Measurements from ENCODE around the gene GAS7.
"Not testable (repeated sequence)": the region's sequence is repeated elsewhere in the genome, so short reads cannot be mapped to it uniquely, and the experiment has no call there.

GAS7 gene

DNA sequence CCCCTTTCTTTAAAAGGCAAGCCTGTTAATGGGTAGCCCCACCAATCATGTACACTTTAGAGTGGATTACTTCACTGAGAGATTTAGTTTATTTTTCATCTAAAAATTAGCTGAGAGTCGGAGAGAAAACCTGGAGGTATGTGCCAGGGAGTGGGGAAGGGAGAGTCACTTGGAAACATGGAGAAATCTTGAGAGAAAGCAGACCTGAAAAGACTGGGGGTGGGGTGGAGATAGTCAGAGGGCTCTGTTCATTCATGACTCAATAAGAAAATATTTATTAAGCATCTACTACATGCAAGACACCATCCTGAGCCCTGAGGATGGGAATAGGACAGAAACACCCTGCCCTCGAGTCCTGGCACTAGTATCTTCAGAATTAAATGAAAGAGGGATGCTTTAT lies 265.9 kb downstream of the GAS7 start:
- no peak for DNase-seq

DNA sequence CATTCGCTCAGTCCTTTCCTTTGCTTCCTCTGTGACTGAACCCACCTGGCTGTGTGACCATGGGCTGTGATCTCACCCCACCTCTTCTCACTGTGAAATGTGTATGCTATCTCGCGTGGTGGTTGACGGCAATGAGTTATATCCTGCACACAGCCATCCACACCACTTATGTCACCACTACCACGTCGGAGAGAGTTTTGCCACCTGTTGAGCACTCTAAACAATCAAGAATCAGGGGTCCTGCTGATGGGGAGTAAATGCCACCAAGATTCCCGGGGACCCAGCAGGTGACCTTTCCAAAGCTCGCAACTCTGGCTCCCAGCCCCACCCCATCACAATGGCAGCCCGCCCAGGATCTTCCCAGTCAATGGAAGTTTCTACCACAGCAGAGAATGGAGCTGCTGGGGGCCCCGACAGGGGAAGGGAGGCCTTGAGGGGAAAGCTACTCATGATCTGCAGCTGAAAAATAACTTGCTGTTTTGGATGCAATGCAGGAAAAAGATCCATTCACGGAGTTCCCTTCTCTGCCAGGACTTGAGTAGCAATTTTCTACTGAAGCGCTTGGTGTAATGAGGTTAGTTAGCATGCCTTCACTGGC lies 267.2 kb downstream of the GAS7 start:
- DNase-seq, result no peak

DNA sequence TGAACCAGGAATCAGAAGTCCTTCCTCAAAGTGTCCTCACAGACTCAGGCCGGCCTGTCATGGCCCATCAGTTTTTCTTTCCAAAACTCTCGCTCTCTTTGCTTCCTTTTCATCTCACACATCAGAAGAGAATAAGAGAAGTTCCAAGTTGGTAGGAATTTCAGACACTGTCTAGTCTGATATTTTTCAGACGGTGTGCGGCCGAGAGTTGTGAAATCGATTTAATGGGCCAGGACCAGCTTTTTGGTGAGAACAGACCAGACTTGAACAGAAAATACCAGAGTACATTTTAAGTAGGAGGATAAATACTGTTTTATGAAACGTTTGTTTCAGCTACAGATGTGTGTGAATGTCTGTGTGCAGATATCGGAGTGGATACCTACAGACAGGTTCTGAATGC lies 268.5 kb downstream of the GAS7 start:
- DNase-seq, result no peak

DNA sequence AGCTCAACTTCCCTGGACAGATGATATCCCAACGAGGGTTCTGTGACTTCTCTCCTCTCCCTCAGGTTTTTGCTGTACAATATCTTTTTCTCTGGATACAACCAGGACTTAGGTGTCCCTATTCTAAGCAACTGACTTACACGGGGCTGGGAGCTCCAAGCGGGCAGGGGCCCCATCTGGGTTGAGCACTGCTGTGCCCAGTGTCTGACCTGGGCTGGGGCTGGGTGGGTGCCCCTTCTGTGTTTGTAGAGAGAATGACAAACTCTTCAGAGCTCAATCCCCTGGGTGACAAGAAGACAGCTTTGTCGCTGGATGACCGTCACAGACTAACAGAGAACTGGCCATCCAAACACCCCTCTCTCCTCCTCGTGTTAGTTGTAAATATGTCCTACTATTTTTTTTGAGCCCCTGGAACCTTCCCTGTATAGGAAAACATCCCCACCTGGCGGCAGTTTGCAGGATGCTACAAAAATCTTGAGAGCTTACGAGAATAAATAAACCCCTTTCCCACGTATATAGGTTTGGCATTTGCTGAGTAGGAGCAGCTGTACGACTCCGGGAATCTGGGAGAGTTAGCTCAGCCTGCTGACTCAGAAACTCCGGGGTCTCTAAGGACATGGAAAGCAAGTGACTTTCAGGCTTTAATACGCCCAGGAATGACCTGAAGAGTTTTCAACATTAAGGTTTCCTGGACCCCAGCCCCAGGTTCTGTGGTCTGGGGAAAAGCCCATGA lies 269.6 kb downstream of the GAS7 start:
- no peak for DNase-seq

DNA sequence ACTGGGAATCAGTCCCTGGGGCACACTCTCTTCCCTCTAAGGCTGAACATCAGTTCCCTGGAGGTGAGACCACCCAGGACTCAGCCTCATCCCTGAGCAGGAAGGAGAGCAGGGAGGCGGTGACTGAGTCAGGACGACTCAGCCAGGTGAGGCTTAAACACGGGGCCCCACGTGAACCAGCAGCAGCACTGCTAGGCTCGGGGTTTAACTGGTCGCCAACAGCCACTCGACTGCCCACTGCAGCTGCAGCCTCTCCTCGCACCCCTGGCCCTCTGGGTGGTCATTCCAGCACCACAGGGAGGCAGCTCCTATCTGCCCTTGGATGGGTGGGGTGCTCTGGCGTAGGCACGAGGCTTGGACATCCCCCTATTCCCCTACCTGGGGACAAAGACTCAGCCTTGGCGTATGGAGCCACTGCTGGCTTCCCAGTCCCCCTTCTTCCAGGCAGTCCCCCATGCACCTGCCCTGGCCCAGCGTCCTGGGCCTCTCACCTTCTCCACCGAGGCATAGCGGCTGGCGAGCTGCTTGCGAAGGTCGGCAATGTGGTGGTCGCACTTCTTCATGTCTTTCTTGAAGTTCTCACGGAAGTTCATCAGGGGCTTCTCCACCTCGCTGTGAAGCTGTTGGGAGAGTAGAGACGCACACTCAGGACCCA lies 272.1 kb downstream of the GAS7 start:
- no peak for DNase-seq

DNA sequence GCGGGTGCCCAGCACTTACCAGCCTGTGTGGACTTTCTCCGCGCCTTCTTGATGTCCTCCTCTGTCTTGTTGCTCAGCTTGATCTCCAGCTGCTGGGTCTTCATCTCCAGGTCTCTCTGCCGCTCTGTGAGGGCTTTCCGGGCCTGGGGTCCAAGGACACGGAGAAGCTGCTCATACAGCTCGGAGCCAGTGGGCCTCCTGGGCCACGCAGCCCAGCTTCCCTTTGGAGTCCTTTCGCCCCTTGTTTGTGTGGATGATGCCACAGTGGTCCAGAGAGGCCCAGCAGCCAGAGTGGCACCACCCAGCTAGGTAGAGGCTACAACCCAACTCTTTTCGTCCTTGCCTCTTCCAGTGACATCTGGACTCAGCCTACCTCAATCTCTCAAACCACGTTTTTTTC lies 272.9 kb downstream of the GAS7 start:
- no peak for DNase-seq

DNA sequence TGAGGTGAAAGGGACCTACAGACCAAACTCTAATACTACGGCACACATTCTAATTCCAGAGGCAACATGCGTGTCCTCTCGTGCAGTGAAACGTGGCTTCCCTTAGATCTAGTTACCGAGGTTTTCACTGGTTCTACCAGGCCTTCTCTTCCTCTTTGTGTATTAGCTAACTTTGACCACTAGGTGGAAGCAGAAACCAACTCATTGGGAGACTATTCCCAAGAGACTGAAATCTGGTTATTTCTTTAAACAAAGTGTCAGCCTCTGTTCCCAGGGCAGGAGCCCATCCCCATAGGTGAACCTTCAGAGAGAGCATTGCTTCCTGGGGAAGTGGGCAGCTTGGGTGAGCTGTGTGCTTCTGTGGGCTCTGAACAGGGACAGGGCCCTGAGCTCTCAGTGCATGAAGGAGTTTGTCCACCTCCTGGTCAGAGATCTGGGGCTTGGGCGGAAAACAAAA lies 273.6 kb downstream of the GAS7 start:
- no peak for DNase-seq

DNA sequence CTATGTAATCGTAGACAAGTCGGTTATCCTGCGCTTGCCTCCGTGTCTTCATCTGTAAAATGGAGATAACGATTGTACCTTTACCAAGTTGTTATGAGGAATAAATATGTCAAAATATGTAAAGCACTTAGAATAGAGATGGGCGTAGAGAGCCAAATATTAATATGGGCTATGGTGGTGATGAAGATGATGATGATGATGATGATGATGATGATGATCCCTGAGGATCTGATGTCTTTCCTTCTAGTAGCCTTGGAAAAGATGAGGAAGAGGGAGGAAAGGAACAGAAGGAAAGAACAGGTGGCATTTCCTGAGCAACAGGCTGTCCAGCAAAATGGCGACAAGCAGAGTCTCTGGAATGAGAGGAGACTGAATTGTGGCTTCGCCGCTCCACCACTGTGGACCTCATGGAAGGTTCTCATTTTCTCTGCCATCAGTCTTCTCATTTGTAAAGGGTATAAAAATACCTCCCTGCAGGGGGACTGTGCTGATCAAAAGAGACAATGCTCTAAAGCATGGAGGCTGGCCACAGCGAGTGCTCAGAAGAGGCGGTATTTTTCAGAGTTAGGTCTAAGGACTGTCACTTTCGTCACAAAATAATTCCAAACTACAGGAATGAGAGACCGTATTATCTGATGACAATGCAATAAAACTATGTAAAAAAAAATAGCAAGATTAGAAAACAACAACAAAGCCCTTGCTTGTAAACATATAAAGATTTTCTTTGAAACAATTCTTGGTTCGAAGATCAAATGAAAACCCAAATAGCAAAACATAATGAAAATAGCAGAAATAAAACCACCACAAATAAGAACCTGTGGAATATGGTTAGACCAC lies 276.2 kb downstream of the GAS7 start:
- DNase-seq, result no peak

DNA sequence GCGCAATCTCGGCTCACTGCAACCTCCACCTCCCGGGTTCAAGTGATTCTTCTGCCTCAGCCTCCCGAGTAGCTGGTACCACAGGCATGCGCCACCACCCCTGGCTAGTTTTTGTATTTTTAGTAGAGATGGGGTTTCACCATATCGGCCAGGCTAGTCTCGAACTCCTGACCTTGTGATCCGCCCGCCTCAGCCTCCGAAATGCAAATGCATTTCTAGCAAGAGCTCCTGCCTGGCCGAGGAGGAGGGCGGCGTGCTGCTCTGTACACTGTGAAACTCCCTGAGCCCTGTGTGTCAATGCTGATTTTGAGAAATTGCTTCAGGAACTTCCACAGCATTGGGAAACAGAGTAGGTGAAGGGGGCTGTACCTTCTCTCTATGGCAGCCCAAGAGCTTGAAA lies 277.2 kb downstream of the GAS7 start:
- DNase-seq, result not testable (repeated sequence)

DNA sequence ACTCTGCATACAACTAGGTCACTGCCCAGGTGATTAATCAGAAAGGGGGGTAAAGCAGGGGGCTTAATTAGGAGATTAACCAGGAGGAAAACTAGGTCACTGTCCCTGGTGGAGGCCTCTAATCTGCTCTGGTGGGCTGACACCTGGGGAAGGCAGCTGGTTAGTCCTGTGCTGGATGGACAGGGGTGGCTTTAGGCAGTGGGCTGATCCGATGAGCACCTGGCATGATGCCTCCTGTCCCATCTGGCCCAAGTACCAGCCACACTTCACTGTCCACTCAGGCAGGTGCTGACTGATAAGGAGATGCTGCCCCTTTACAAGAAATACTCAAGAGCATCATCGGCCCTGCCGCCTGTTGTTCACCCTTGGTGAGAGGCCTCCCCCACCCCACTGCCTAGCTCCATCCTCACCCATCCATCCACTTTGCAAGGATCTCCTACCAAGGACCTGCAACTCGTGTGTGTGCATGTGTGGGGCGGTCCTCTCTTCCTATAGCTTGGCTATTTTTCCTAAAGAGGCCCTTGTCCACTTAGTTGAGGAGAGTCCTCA lies 279.5 kb downstream of the GAS7 start:
- no peak for DNase-seq

DNA sequence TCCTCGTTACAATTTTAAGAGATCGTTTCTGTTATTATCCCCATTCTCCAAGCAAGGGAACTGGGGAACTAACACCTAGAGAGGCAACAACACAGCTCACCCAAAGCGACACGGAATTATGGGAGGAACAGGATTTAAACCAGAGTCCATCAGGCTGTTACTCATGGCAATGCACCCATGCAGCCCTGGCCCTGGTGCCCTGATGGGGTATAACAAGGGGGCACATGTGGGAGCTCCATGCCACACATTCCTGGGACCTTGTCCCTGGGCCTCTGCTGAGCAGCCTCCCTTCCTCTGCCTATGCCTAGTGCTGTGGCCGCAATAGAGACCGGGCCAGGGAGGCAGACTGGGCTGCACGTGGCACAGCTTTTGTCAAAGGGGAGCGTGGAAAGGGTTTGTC lies 280.1 kb downstream of the GAS7 start:
- no peak for DNase-seq

DNA sequence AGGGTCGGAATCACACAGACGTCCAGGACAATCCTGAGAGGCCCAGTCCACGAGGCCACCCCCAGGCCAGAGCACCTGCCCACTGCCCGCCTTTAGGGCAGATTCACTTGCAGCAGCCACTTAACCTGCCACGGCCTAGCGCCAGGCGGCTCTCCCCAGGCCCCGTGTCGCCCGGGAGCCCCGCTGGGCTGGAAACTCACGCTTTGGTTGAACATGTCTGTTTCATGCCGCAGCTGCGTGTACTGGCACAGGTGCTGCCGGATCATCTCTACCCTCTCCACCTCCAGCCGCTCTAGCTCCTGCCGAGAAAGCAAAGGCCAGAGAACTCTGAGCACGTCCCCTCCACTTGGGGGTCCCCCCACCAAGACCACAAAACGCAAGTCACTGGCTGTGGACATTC lies 280.6 kb downstream of the GAS7 start:
- DNase-seq, result no peak

DNA sequence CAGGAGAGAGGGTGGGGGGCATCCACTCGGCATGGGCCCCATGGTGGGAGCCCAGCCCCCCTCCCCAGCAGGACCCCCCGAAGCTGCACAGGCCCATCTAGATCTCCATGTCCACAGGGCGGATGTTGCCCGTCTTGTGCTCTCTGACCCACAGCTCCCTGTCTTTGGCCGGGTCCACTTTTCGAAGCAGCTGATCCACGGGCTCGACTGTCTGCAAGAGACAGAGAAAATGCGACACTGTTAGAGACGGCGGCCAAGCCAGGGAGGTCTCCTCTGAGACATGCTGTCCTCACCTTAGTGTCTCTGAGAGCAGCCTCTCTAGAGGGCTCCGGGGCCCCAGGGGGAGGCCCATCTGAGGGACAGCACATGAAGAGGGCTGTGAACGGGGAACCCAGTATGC lies 281.3 kb downstream of the GAS7 start:
- no peak for DNase-seq

DNA sequence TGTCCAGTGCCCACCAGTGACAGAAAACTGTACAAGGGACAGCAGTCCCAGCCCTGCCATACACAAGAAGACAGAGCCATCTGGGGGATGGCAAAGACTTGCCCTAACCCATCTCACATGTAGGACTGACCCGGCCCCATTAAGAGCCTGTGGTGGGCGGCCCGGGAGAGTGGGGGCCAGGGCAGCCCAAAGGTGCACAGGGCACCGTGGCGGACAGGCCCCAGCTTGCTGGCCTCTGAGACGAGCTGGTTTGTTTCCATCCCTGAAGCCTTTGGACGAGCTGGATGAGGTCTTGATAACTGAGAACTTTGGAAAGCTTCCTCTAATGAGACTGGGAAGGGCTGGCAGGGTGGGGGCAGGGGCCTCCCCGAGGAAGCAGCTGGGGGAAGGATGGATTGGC lies 282.3 kb downstream of the GAS7 start:
- no peak for DNase-seq

DNA sequence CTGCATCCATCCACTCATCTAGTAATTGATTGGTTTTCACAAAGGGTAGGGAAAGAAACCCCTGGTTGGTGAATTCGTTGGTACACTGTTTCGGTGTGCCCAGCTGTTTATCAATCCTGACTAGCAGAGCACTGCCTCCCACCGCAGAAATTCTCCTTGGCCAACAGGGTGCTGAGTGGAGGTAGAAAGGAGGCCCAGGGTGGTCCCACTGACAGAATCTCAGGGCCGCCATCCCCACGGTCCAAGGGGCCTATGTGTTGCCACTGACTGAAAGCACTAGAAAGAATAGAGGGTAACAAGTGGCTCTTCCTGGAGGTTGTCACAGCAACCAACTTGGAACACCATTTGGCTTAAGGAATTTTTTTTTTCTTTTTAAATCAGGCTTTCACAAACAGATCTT lies 284.9 kb downstream of the GAS7 start:
- no peak for DNase-seq

DNA sequence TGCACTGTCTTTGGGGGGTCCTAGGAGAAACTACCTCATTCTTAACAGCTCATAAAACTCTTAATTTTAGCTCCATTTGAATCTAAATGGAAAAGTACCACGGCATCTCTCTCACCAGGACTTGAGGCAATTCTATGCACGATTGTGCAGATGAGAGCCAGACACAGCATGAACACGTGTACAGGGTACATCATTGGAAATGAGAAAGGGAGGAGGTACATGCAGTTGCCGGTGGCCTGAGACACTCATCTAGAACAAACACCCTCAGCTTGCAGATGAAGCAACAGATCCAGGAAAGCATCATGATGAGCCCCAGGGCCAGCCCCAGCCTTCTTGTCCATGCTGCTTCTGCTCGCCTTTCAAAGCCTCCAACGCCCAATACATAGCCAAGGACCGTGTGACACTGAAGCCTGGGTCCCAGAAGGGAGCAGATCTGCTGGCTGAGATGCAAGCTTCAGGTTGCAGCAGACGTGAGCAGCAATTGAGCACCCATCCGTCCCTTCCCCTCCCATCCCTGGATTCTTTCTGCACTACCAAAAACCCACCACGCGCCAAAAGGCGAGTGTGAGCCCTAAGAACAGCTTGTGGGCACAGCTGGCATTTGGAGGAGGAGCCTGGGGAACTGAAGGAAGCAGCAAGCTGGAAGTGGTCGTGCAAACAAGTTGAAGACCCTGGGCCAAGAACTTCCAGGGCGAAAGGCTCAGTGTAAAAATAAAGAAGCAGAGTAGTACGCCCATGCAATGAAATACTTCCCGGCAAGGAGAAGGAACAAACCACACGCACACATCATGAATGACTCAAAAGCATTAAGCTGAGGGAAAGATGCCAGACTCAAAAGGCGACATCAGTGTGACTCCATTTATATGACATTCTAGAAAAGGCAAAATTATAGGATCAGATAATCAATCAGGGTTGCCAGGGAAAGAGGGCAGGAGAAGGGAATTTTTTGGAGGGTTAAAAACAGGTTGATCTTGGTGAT lies 286.0 kb downstream of the GAS7 start:
- no peak for DNase-seq

DNA sequence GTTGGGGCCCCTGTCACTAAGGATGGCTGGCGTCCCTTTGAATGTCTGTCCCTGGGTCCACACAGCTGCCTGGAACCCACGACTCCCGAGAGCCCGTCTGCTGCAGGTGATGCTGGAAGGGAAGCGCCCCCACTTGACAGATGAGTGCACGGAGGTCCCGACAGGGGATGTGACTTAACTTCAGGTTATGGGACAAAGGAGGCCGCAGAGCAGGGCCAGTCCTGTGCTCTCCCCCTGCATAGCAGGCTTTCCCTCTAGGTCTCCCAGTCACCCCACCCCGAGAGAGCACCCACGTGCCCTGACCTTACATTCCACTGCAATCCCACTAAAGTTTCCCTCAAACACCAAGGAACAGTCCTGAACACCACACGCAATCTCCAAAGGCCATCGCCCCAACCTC lies 287.3 kb downstream of the GAS7 start:
- DNase-seq, result no peak

DNA sequence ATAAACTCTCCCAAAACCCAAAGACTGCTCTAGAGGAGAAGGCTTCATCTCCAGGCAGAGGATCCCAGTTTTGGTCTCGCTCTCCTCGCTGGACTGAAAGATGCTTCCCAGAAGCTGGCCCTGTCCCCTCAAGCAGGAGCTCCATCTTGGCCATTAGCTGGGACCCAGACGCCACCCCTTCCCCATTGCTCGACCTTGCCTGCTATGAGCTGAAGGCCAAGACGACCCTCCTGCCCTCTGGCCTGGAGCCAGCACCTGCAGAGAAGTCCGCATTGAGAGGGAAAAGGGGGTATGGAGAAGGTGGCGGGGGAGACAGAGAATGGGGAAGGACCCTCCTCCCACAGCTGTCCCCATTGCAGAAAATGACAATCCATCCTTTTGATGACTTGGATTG lies 289.8 kb downstream of the GAS7 start:
- no peak for DNase-seq

DNA sequence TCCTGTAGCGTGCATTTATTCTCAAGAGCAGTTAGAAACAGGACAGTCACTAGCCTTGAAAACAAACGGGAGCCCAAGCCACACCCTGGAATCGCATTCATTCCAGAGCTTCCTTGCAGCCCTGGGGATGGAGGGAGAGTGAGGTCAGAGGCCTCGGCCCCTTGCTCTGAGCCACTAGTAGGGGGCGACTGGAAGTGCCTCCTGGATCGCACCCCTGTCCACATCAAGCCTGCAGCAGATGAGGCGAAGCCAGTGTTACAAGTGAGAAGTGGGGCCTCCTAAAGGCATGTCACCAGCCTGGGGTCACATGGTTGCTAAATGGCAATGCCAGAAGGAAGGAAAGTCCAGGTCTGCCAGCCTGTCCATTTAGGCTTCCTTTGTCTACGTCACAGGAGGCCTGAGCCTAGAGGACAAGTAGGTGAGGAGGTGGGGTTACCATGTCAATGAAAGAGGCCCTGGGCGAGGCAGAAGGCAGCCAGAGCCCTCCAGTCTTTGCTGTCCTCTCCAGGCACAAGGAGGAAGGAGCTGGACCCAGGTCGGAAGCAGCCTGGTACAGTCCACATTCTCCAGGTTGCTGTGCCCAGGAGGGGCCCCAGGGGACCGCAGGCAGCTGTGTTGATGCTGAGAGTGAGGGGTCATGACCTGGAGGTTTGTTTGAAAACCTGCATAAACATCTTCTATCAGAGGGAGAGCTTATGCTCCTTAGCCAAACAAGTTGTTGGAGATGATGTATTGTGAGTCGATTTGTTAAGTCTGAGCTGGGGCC lies 290.3 kb downstream of the GAS7 start:
- no peak for DNase-seq

DNA sequence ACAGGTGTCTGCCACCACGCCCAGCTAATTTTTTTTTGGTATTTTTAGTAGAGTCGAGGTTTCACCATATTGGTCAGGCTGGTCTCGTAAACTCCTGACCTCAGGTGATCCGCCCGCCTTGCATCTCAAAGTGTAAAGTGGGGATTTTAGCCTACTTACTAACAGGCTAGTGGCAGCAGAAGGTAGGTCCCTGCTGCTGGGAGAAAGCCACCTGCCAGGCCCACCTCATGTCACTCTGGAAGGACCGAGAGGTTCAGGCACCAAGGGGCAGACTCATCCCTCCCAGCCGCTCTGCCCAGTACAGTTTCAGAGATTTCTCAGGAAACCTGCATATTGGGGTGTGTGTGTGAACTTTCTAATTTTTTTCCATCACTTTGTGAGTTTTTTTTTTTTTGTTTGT lies 291.3 kb downstream of the GAS7 start:
- DNase-seq, result no peak

DNA sequence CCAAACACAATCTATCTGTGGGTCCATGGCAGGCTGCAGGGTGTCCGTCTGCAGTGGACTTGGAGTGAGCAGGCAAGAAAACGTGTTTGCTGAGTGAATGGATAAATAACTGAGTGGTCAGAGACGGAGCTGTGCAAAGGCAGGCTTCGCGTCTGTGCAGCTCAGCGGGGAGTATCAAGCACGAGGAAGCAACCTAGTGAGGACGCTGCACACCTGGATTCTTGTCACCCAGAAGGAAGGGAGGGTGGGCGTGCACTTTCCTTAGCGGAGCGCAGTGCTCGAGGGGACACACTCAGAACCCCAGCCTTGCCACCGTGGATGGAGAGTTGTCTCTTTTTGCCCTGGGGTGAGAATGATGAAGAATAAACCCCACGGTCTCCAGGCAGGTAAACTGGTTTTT lies 291.8 kb downstream of the GAS7 start:
- no peak for DNase-seq
